Measurements from ENCODE around the gene TBC1D2.

DNA sequence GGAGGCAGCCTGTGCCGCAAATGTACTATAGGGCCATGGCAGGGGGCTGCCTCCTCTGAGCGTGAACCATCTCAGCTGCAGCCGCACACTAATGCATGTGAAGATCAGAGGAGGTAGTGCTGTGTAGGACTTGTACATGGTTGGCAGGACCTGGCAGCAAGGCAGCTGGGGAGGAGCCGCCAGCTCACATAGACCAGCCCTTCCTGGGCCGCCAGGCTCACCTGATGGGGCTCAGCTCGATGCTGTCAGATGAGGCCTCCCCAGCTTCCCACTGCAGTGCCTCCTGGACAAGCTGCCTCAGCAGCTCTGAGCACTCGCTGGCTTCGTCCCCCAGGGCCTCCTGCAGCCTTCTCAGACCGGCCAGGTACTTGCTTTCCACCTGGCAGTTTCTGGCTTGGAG, 45.0 kb downstream of the TBC1D2 start:
- TF ChIP-seq, protein P1, sequence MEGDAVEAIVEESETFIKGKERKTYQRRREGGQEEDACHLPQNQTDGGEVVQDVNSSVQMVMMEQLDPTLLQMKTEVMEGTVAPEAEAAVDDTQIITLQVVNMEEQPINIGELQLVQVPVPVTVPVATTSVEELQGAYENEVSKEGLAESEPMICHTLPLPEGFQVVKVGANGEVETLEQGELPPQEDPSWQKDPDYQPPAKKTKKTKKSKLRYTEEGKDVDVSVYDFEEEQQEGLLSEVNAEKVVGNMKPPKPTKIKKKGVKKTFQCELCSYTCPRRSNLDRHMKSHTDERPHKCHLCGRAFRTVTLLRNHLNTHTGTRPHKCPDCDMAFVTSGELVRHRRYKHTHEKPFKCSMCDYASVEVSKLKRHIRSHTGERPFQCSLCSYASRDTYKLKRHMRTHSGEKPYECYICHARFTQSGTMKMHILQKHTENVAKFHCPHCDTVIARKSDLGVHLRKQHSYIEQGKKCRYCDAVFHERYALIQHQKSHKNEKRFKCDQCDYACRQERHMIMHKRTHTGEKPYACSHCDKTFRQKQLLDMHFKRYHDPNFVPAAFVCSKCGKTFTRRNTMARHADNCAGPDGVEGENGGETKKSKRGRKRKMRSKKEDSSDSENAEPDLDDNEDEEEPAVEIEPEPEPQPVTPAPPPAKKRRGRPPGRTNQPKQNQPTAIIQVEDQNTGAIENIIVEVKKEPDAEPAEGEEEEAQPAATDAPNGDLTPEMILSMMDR (IDR thresholded peaks at IDR 0.05) = no peak
- TF ChIP-seq POLR2A (IDR thresholded peaks at IDR 0.05) = no peak

All from body of pancreas (tissue), 4 donors.